Cerebellar nuclear complex (tissue), 1 donor: ENCODE data around the gene TMEM126B.

Experiments
- DNase-seq, 2 experiments: peaks; one replicate each; lab custom pipeline; 2025; lab: John Stamatoyannopoulos, UW

TMEM126B gene

GRCh38 chr11:85682330-85683305 is 54.2 kb downstream of the TMEM126B start:
- peak in 1 of 2 experiments; percentile 10 for DNase-seq

DNA sequence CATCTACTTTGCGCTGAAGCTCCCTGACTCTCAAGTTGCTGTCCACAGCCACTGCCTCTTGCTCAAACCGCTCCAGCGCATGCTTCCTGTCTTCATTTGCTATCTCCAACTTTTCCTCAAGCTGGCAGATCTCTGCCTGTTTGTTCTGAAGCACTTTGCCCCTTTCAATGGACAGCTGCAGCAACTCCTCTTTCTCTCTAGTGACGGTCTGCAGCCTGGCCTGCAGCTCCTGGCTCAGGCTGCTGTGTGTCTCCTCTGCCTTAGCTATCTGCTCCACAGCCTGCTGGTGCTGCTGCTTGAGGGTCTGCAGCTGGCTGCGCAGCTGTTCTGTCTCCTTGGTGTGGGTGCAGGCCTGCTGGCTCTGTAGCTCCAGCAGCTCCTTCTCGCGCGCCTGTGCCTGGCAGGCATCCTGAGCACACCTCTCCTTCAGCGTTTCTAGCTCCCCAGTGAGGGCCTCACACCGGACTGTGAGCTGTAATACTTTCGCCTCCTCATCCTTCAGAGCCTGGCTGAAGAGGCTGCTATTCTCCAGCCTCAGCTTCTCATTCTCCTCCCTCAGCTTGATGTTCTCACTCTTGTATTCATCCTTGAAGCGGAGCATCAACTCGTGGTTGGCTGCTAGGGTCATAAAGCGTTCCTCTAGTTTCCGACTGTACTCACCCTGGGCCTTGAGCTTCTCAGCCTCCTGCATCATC is 56.9 kb downstream of the TMEM126B start:
- DNase-seq, result no peak

DNA sequence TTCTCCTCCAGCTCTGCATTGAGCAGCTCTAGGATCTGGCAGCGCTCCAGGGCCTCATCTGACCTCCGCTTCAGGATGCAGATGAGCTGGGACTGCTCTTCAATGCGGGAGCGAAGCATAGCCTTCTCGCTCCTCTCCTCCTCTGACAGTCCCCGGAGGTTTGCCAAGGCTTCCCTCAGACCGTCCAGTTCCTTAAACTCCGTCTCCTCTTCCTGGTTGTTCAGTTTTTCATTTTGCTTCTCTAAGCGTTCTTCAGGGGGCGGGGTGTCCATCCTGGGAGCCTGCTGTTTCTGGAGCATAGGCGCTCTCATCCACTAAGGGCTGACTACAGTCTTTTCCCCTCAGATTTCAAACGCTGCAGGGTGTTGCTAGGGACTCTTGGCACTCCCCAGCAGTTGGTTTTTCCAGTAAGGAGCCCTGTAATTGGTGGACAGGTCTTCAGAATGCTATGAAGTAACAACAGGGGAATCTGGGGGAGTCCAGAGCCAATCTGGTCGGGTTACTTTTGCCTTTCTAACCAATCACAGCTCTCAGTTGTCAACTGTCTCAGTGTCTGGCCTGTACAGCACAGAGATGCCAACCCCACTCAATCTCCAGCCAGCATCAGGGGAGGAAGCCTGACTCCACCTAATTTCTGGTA is 57.5 kb downstream of the TMEM126B start, which contains the start of gene CCDC89:
Gene CCDC89, minus strand, starts transcription at position 376 of the 640 bp plus-strand sequence. Its CDS starts 65 bp downstream, at position 311.
- DNase-seq, result peak; percentile 72 to 98
